GM23338 (cell line): Measurements from ENCODE around the gene CHCHD3. TPM values are rescaled to one million over a fixed set of nuclear protein-coding genes. Genes with fewer than 3 reads are reported as not detected.

Source experiments
- ATAC-seq: fragments of 200-7000 bp; cut with Tn5 transposase; 3 replicates; pipeline ENCODE4 v1.9.1; 2020
- DNase-seq: peaks from one replicate; pipeline ENCODE4 v3.0.0-alpha.2; 2015; ENCODE audit warnings: low spot score
- H2AFZ ChIP-seq: fragments of 200-600 bp; sonication (generic); 2 replicates; pipeline ENCODE4 v1.8.0; 2016; ENCODE audit warnings: antibody characterized with exemption, mild to moderate bottlenecking, moderate library complexity
- H3F3A ChIP-seq: fragments of 200-600 bp; sonication (generic); replicated peaks from 2 replicates; pipeline ENCODE4 v1.8.0; 2017; ENCODE audit warnings: antibody characterized with exemption, mixed run types, low read depth
- H3K27ac ChIP-seq: fragments of 200-600 bp; sonication (generic); 2 replicates; pipeline ENCODE4 v1.6.1; 2016; ENCODE audit warnings: low read depth
- H3K27me3 ChIP-seq: fragments of 200-600 bp; sonication (generic); 2 replicates; pipeline ENCODE4 v1.8.0; 2016; ENCODE audit warnings: mild to moderate bottlenecking, mixed run types, moderate library complexity; ENCODE audit not compliant: insufficient read depth
- H3K36me3 ChIP-seq: fragments of 200-600 bp; sonication (generic); 2 replicates; pipeline ENCODE4 v1.8.0; 2016; ENCODE audit warnings: mild to moderate bottlenecking; ENCODE audit not compliant: insufficient read depth
- H3K4me1 ChIP-seq: fragments of 200-600 bp; sonication (generic); 2 replicates; pipeline ENCODE4 v1.8.0; 2016; ENCODE audit warnings: mild to moderate bottlenecking, moderate library complexity; ENCODE audit not compliant: insufficient read depth
- H3K4me2 ChIP-seq: fragments of 200-600 bp; sonication (generic); 2 replicates; pipeline ENCODE4 v1.7.1; 2017; ENCODE audit warnings: mixed run types
- H3K4me3 ChIP-seq: fragments of 200-600 bp; sonication (generic); 2 replicates; pipeline ENCODE4 v1.6.1; 2016; ENCODE audit warnings: mixed run types
- H3K79me2 ChIP-seq: fragments of 200-600 bp; sonication (generic); replicated peaks from 2 replicates; pipeline ENCODE4 v1.8.0; 2017; ENCODE audit warnings: mild to moderate bottlenecking; ENCODE audit not compliant: insufficient read depth
- H3K9me2 ChIP-seq: fragments of 200-600 bp; sonication (generic); 2 replicates; pipeline ENCODE4 v1.8.0; 2017; ENCODE audit not compliant: insufficient read depth
- H4K20me1 ChIP-seq: fragments of 200-600 bp; sonication (generic); replicated peaks from 2 replicates; pipeline ENCODE4 v1.8.0; 2017; ENCODE audit warnings: mild to moderate bottlenecking; ENCODE audit not compliant: insufficient read depth
- H3K27ac Mint-ChIP-seq: 2 replicates; pipeline ENCODE4 v1.8.0; 2020; ENCODE audit warnings: inconsistent platforms, mild to moderate bottlenecking, moderate library complexity, mixed read lengths
- H3K27me3 Mint-ChIP-seq: 3 replicates; pipeline ENCODE4 v1.8.0; 2022; ENCODE audit warnings: low read depth, mild to moderate bottlenecking, moderate library complexity, mixed read lengths, inconsistent platforms; ENCODE audit not compliant: insufficient read depth, poor library complexity
- H3K36me3 Mint-ChIP-seq: 3 replicates; pipeline ENCODE4 v1.8.0; 2021; ENCODE audit warnings: low read depth, mild to moderate bottlenecking, inconsistent platforms, moderate library complexity, mixed read lengths
- H3K4me1 Mint-ChIP-seq: 3 replicates; pipeline ENCODE4 v1.8.0; 2020; ENCODE audit warnings: mild to moderate bottlenecking, inconsistent platforms, mixed read lengths
- H3K4me3 Mint-ChIP-seq: 3 replicates; pipeline ENCODE4 v1.8.0; 2021; ENCODE audit warnings: moderate library complexity, mild to moderate bottlenecking, inconsistent platforms, mixed read lengths
- H3K9me3 Mint-ChIP-seq: 3 replicates; pipeline ENCODE4 v1.8.0; 2020; ENCODE audit warnings: moderate library complexity, mild to moderate bottlenecking, inconsistent platforms, mixed read lengths
- CREB1 ChIP-seq: fragments of 250-450 bp; sonication (Bioruptor Pico); IDR thresholded peaks from 2 replicates; pipeline ENCODE4 v1.5.0; 2020; ENCODE audit warnings: low read depth, mild to moderate bottlenecking, moderate library complexity
- EZH2 ChIP-seq: fragments of 200-600 bp; sonication (generic); IDR thresholded peaks from one replicate; pipeline ENCODE4 v1.8.0; 2017; ENCODE audit warnings: antibody characterized with exemption, mild to moderate bottlenecking, low read depth; ENCODE audit not compliant: unreplicated experiment
- EZH2phosphoT487 ChIP-seq: fragments of 200-600 bp; sonication (generic); IDR thresholded peaks from one replicate; pipeline ENCODE4 v1.8.1; 2018; ENCODE audit warnings: antibody characterized with exemption; ENCODE audit not compliant: unreplicated experiment
- JUNB ChIP-seq: IDR thresholded peaks from one replicate; pipeline ENCODE4 v1.6.1; 2016; ENCODE audit warnings: antibody characterized with exemption; ENCODE audit not compliant: unreplicated experiment
- NANOG ChIP-seq: IDR thresholded peaks from 2 replicates; pipeline ENCODE4 v1.6.1; 2016; ENCODE audit warnings: antibody characterized with exemption, borderline replicate concordance
- POLR2AphosphoS5 ChIP-seq: IDR thresholded peaks from 2 replicates; pipeline ENCODE4 v1.6.1; 2016; ENCODE audit warnings: antibody characterized with exemption, low read depth
- STAT1 ChIP-seq: IDR thresholded peaks from one replicate; pipeline ENCODE4 v1.6.1; 2016; ENCODE audit warnings: antibody characterized with exemption; ENCODE audit not compliant: unreplicated experiment
- ZNF114 ChIP-seq: fragments of 250-450 bp; sonication (Bioruptor Pico); IDR thresholded peaks from 2 replicates; pipeline ENCODE4 v1.5.0; 2020; ENCODE audit warnings: mild to moderate bottlenecking, moderate library complexity
- ZNF331 ChIP-seq: fragments of 250-450 bp; sonication (Bioruptor Pico); IDR thresholded peaks from 2 replicates; pipeline ENCODE4 v1.5.0; 2020; ENCODE audit warnings: low read depth, mild to moderate bottlenecking, moderate library complexity
- polyA plus RNA-seq: library from polyadenylated mRNA; unstranded; fragments of >200 nt; fragmentation: Nextera tagmentation; extraction: Ambion mirVana; gene quantifications from 2 replicates; pipeline ENCODE4 v1.2.1, GENCODE V29; 2016
- total RNA-seq: library from RNA; depleted of rRNA; stranded (reverse); fragments of >200 nt; shearing (Covaris generic); gene quantifications from 2 replicates; pipeline ENCODE4 v1.2.3, GENCODE V29; 2014
- TF ChIP-seq, protein P1 (sequence below), 2 experiments: fragments of 200-600 bp in 1 of 2; sonication (generic) in 1 of 2; conservative IDR thresholded peaks; 2 replicates each; pipeline versions ENCODE4 v1.5.1 to v1.6.1; 2016 to 2017; ENCODE audit warnings: antibody characterized with exemption in 2 of 2, low read depth in 2 of 2, mild to moderate bottlenecking in 2 of 2, moderate library complexity in 1 of 2
- TF ChIP-seq, protein P2 (sequence below): IDR thresholded peaks from 2 replicates; pipeline ENCODE4 v1.6.1; 2016; ENCODE audit warnings: antibody characterized with exemption
- TF ChIP-seq, protein P3 (sequence below): fragments of 250-450 bp; sonication (Bioruptor Pico); IDR thresholded peaks from 2 replicates; pipeline ENCODE4 v1.5.0; 2020; ENCODE audit warnings: mild to moderate bottlenecking, moderate library complexity

Gene CHCHD3
- total and polyA plus RNA-seq, 2 experiments from 2014 or later = 107 to 131 TPM

DNA sequence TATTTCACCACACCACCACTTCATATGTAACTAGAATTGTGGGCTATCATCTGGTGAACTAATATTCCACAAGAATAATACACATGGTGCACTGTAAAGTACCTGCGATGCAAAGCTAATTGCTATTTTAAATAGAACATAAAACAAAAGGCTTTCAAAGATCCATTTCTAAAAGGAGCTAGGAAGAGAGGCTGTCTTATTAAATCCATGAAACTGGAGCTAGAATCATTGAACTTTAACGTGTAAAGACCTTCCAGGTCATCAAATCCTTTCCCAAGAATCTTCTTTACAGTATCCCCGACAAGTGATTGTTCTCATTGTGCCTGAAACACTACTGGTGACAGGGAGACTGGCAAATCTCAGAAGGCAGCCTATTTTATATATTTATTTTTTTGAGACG lies 224.9 kb downstream of the CHCHD3 start (continued):
- TF ChIP-seq, protein P1, sequence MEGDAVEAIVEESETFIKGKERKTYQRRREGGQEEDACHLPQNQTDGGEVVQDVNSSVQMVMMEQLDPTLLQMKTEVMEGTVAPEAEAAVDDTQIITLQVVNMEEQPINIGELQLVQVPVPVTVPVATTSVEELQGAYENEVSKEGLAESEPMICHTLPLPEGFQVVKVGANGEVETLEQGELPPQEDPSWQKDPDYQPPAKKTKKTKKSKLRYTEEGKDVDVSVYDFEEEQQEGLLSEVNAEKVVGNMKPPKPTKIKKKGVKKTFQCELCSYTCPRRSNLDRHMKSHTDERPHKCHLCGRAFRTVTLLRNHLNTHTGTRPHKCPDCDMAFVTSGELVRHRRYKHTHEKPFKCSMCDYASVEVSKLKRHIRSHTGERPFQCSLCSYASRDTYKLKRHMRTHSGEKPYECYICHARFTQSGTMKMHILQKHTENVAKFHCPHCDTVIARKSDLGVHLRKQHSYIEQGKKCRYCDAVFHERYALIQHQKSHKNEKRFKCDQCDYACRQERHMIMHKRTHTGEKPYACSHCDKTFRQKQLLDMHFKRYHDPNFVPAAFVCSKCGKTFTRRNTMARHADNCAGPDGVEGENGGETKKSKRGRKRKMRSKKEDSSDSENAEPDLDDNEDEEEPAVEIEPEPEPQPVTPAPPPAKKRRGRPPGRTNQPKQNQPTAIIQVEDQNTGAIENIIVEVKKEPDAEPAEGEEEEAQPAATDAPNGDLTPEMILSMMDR (conservative IDR thresholded peaks at IDR 0.05; ENCODE audit: low read depth in 2 of 2) = no peak
- TF ChIP-seq ZNF114 (CRISPR knock-in tag) = no peak
- no peak for TF ChIP-seq EZH2
- TF ChIP-seq ZNF331 = no peak

DNA sequence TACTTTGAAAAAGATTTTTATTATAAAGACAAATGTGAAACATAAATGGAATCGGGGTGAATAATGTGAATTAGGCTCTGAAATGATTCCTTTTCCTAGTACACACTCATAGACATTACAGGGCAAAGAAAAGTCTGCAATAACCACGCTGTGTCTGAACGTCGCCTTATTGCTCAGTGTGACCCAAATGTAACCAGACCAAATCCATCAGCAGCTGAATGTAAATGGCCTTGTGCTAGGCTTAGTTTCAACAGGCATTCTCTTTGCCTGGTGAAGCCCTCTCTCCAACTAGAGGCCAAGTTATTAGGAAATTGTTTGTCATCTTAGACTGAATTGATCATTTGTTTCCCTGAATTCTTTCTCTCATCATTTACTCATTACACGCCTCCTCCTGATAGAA lies 225.5 kb downstream of the CHCHD3 start:
- Mint-ChIP-seq H3K27ac (no peak overlapping the region), H3K27me3 (peaks cover 3% of the 10 kb centered on the region), H3K4me1 (peaks cover 23% of the 10 kb centered on the region), H3K9me3 (no peaks in the 10 kb centered on the region), H3K36me3 (no peaks in the 10 kb centered on the region), H3K4me3 (no peak overlapping the region)
- Histone ChIP-seq H3K79me2 (0 out of 2 replicates have a peak, but pooled peaks cover 2% of the 10 kb centered on the region), H3K4me1 (peaks cover 12% of the 10 kb centered on the region), H2AFZ (no peak overlapping the region), H3K27ac (no peak overlapping the region), H3K27me3 (no peaks in the 10 kb centered on the region), H3K4me2 (0 out of 2 replicates have a peak overlapping the region, but pooled peaks have one; percentile 3), H3F3A (no peaks in the 10 kb centered on the region), H4K20me1 (no peaks in the 10 kb centered on the region; the same call in 1 of the 2 replicates), H3K4me3 (no peak overlapping the region), H3K36me3 (no peaks in the 10 kb centered on the region), H3K9me2 (no peaks in the 10 kb centered on the region)
- no peak for ATAC-seq
- no peak for DNase-seq
- TF ChIP-seq CREB1 (CRISPR knock-in tag) = no peak
- TF ChIP-seq, protein P2, sequence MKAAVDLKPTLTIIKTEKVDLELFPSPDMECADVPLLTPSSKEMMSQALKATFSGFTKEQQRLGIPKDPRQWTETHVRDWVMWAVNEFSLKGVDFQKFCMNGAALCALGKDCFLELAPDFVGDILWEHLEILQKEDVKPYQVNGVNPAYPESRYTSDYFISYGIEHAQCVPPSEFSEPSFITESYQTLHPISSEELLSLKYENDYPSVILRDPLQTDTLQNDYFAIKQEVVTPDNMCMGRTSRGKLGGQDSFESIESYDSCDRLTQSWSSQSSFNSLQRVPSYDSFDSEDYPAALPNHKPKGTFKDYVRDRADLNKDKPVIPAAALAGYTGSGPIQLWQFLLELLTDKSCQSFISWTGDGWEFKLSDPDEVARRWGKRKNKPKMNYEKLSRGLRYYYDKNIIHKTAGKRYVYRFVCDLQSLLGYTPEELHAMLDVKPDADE = no peak
- TF ChIP-seq, protein P3, sequence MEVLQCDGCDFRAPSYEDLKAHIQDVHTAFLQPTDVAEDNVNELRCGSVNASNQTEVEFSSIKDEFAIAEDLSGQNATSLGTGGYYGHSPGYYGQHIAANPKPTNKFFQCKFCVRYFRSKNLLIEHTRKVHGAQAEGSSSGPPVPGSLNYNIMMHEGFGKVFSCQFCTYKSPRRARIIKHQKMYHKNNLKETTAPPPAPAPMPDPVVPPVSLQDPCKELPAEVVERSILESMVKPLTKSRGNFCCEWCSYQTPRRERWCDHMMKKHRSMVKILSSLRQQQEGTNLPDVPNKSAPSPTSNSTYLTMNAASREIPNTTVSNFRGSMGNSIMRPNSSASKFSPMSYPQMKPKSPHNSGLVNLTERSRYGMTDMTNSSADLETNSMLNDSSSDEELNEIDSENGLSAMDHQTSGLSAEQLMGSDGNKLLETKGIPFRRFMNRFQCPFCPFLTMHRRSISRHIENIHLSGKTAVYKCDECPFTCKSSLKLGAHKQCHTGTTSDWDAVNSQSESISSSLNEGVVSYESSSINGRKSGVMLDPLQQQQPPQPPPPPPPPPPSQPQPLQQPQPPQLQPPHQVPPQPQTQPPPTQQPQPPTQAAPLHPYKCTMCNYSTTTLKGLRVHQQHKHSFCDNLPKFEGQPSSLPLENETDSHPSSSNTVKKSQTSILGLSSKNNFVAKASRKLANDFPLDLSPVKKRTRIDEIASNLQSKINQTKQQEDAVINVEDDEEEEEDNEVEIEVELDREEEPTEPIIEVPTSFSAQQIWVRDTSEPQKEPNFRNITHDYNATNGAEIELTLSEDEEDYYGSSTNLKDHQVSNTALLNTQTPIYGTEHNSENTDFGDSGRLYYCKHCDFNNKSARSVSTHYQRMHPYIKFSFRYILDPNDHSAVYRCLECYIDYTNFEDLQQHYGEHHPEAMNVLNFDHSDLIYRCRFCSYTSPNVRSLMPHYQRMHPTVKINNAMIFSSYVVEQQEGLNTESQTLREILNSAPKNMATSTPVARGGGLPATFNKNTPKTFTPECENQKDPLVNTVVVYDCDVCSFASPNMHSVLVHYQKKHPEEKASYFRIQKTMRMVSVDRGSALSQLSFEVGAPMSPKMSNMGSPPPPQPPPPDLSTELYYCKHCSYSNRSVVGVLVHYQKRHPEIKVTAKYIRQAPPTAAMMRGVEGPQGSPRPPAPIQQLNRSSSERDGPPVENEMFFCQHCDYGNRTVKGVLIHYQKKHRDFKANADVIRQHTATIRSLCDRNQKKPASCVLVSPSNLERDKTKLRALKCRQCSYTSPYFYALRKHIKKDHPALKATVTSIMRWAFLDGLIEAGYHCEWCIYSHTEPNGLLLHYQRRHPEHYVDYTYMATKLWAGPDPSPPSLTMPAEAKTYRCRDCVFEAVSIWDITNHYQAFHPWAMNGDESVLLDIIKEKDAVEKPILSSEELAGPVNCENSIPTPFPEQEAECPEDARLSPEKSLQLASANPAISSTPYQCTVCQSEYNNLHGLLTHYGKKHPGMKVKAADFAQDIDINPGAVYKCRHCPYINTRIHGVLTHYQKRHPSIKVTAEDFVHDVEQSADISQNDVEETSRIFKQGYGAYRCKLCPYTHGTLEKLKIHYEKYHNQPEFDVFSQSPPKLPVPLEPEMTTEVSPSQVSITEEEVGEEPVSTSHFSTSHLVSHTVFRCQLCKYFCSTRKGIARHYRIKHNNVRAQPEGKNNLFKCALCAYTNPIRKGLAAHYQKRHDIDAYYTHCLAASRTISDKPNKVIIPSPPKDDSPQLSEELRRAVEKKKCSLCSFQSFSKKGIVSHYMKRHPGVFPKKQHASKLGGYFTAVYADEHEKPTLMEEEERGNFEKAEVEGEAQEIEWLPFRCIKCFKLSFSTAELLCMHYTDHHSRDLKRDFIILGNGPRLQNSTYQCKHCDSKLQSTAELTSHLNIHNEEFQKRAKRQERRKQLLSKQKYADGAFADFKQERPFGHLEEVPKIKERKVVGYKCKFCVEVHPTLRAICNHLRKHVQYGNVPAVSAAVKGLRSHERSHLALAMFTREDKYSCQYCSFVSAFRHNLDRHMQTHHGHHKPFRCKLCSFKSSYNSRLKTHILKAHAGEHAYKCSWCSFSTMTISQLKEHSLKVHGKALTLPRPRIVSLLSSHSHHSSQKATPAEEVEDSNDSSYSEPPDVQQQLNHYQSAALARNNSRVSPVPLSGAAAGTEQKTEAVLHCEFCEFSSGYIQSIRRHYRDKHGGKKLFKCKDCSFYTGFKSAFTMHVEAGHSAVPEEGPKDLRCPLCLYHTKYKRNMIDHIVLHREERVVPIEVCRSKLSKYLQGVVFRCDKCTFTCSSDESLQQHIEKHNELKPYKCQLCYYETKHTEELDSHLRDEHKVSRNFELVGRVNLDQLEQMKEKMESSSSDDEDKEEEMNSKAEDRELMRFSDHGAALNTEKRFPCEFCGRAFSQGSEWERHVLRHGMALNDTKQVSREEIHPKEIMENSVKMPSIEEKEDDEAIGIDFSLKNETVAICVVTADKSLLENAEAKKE (CRISPR knock-in tag) = no peak
- TF ChIP-seq EZH2 = no peak
- no peak for TF ChIP-seq ZNF114 (CRISPR knock-in tag)
- no peak for TF ChIP-seq STAT1
- TF ChIP-seq NANOG = no peak
- TF ChIP-seq, protein P1 (conservative IDR thresholded peaks at IDR 0.05; ENCODE audit: low read depth in 2 of 2) = no peak
- no peak for TF ChIP-seq JUNB
- no peak for TF ChIP-seq EZH2phosphoT487
- no peak for TF ChIP-seq POLR2AphosphoS5
- no peak for TF ChIP-seq ZNF331
